Measurements from ENCODE around the gene STK32B.

The STK32B gene

DNA sequence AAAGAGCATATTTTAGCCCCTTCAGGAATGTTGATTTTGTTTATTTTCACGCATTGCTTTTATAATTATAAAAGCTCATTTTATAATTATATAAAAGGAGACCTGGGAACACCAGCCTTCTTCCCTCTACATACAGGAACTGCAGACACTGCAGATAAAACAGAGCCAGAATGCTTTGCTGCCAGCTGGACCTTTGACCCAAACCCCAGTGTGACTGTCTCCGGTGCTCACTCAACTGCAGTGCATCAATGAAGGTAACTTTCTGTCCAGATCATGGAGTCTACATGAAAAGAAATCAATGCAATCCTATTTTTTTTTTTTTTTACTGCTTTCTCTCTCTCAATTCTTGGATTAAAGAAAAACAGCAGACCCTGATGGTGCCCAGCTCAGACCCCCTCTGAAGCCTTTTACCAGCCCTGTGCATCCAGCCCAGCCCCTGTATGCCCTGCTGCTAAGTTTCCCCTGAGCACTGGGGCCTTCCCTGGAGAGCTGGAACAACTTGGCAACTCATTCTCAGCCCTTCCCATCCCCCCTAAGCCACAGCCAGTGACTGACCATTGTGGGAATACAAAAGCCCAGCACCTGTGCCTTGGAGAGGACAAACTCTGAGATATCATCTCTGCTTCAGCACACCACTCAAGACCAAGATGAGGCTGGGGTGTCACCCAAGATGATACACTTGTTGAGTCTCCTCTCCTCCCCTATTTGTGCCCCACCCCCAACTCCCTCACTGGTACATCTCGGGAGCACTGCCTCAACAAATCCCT lies 475.0 kb downstream of the STK32B start:
- no peak for DNase-seq (ENCODE audit: low read depth)
- no peak overlapping the region for H3K4me3 ChIP-seq (ENCODE audit: low read length)
- TF ChIP-seq, protein P1, sequence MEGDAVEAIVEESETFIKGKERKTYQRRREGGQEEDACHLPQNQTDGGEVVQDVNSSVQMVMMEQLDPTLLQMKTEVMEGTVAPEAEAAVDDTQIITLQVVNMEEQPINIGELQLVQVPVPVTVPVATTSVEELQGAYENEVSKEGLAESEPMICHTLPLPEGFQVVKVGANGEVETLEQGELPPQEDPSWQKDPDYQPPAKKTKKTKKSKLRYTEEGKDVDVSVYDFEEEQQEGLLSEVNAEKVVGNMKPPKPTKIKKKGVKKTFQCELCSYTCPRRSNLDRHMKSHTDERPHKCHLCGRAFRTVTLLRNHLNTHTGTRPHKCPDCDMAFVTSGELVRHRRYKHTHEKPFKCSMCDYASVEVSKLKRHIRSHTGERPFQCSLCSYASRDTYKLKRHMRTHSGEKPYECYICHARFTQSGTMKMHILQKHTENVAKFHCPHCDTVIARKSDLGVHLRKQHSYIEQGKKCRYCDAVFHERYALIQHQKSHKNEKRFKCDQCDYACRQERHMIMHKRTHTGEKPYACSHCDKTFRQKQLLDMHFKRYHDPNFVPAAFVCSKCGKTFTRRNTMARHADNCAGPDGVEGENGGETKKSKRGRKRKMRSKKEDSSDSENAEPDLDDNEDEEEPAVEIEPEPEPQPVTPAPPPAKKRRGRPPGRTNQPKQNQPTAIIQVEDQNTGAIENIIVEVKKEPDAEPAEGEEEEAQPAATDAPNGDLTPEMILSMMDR (conservative IDR thresholded peaks at IDR 0.05; ENCODE audit: low read depth, low read length): no peak

DNA sequence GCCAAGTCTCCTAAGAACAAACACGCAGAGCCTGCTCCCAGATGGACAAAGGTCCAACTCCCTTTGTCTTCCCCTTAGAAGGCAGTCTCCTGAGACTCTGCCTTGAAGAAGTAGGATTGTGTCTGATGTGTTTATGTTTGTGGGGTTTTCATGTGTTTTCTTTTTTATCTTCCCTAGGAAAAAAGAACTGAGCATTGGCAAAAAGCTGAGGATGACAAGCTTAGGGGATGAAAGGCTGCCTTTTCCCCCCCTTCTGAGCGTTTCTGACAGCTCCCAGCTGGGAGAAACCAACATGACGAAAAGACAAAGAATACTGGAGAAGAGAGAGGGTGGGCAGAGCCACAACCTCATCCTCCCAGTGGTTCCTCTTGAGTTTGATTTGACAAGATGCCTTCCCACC lies 475.9 kb downstream of the STK32B start:
- TF ChIP-seq, protein P1 (conservative IDR thresholded peaks at IDR 0.05; ENCODE audit: low read depth, low read length): no peak
- no peak overlapping the region for H3K4me3 ChIP-seq (ENCODE audit: low read length)
- DNase-seq (ENCODE audit: low read depth): no peak

DNA sequence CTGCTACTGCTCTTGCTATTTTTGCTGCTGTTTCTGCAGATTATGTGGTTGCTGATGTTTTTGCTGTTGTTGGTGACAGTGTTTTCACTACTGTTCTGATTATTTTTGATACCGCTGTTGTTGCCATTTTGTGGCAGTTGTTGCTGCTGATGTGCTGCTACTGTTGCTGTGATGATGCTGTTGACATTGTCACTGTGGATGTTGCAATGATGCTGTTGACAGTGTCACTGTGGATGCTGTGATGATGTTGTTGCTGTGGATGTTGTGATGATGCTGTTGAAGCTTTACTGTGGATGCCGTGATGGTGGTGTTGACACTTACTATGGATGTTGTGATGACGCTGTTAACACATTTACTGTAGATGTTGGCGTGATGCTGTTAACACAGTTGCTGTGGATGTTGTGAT lies 476.8 kb downstream of the STK32B start:
- no peak overlapping the region for H3K4me3 ChIP-seq (ENCODE audit: low read length)
- TF ChIP-seq, protein P1 (conservative IDR thresholded peaks at IDR 0.05; ENCODE audit: low read depth, low read length): no peak
- no peak for DNase-seq (ENCODE audit: low read depth)

- no peak for DNase-seq (ENCODE audit: low read depth)
- TF ChIP-seq, protein P1 (conservative IDR thresholded peaks at IDR 0.05; ENCODE audit: low read depth, low read length): no peak
- H3K4me3 ChIP-seq (ENCODE audit: low read length): no peak overlapping the region
These were observed 480.8 kb downstream of the STK32B start for GRCh38 chr4:5532100-5532499.

- no peak for DNase-seq (ENCODE audit: low read depth)
- TF ChIP-seq, protein P1 (conservative IDR thresholded peaks at IDR 0.05; ENCODE audit: low read depth, low read length): no peak
- no peak overlapping the region for H3K4me3 ChIP-seq (ENCODE audit: low read length)
These were observed 488.3 kb downstream of the STK32B start for GRCh38 chr4:5539584-5539983.

DNA sequence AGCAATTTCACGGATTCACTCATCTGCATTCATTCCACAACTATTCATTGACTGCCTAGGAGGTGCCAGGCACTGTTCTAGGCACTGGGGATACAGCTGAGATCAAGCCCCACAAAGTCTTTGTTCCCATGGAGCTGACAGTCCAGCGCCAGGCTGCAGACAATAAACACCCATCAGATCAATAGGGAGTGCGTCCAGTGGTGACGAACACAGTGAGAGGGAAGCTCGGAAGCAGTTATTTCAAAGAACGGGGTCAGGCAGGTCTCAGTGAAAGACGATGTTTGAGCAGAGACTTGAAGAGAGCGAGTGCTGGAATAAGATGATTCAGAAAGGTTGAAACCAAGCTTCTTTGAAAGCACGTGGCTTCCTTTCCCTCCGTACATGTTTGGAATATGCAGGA lies 489.9 kb downstream of the STK32B start:
- DNase-seq (ENCODE audit: low read depth): no peak
- H3K4me3 ChIP-seq (ENCODE audit: low read length): no peak overlapping the region

GRCh38 chr4:5543681-5544080 lies 492.4 kb downstream of the STK32B start:
- TF ChIP-seq, protein P1 (conservative IDR thresholded peaks at IDR 0.05; ENCODE audit: low read depth, low read length): no peak
- no peak for DNase-seq (ENCODE audit: low read depth)
- no peak overlapping the region for H3K4me3 ChIP-seq (ENCODE audit: low read length)

More for the DNA sequence above, 489.9 kb downstream of the STK32B start:
- TF ChIP-seq, protein P1 (conservative IDR thresholded peaks at IDR 0.05; ENCODE audit: low read depth, low read length): no peak
